Measurements from ENCODE around the gene HSD3B2.
A peak's percentile ranks its signal among the peaks of the same experiment; 100 is the strongest.

Gene HSD3B2

GRCh38 chr1:119435052-119435451 lies 20.1 kb downstream of the HSD3B2 start:
- no peak overlapping the region for H3K4me3 ChIP-seq (ENCODE audit: low read length)
- DNase-seq (ENCODE audit: low read depth): no peak
- TF ChIP-seq CTCF (conservative IDR thresholded peaks at IDR 0.05; ENCODE audit: low read depth, low read length): no peak

GRCh38 chr1:119438761-119439160 lies 23.8 kb downstream of the HSD3B2 start:
- H3K4me3 ChIP-seq (ENCODE audit: low read length): no peak overlapping the region
- DNase-seq (ENCODE audit: low read depth): no peak
- no peak for TF ChIP-seq CTCF (conservative IDR thresholded peaks at IDR 0.05; ENCODE audit: low read depth, low read length)

GRCh38 chr1:119440721-119441307 lies 25.9 kb downstream of the HSD3B2 start:
- no peak for TF ChIP-seq CTCF (conservative IDR thresholded peaks at IDR 0.05; ENCODE audit: low read depth, low read length)
- no peak overlapping the region for H3K4me3 ChIP-seq (ENCODE audit: low read length)
- DNase-seq (ENCODE audit: low read depth): no peak

- no peak for TF ChIP-seq CTCF (conservative IDR thresholded peaks at IDR 0.05; ENCODE audit: low read depth, low read length)
- H3K4me3 ChIP-seq (ENCODE audit: low read length): no peak overlapping the region
- no peak for DNase-seq (ENCODE audit: low read depth)
These were observed 27.8 kb downstream of the HSD3B2 start for GRCh38 chr1:119442756-119443155.

- no peak overlapping the region for H3K4me3 ChIP-seq (ENCODE audit: low read length)
- DNase-seq (ENCODE audit: low read depth): no peak
- no peak for TF ChIP-seq CTCF (conservative IDR thresholded peaks at IDR 0.05; ENCODE audit: low read depth, low read length)
These were observed 31.4 kb downstream of the HSD3B2 start for GRCh38 chr1:119446321-119446720.

GRCh38 chr1:119447344-119448126 lies 32.6 kb downstream of the HSD3B2 start:
- TF ChIP-seq CTCF (conservative IDR thresholded peaks at IDR 0.05; ENCODE audit: low read depth, low read length): no peak
- DNase-seq (ENCODE audit: low read depth): no peak
- H3K4me3 ChIP-seq (ENCODE audit: low read length): no peak overlapping the region

- no peak for DNase-seq (ENCODE audit: low read depth)
- no peak overlapping the region for H3K4me3 ChIP-seq (ENCODE audit: low read length)
- TF ChIP-seq CTCF (conservative IDR thresholded peaks at IDR 0.05; ENCODE audit: low read depth, low read length): peak; percentile 15
These were observed 33.2 kb downstream of the HSD3B2 start for GRCh38 chr1:119448127-119448511.
